ENCODE data around the gene PSRC1.

- TF ChIP-seq EZH2 (IDR thresholded peaks at IDR 0.05; ENCODE audit: borderline replicate concordance) = no peak
- TF ChIP-seq, protein P1, sequence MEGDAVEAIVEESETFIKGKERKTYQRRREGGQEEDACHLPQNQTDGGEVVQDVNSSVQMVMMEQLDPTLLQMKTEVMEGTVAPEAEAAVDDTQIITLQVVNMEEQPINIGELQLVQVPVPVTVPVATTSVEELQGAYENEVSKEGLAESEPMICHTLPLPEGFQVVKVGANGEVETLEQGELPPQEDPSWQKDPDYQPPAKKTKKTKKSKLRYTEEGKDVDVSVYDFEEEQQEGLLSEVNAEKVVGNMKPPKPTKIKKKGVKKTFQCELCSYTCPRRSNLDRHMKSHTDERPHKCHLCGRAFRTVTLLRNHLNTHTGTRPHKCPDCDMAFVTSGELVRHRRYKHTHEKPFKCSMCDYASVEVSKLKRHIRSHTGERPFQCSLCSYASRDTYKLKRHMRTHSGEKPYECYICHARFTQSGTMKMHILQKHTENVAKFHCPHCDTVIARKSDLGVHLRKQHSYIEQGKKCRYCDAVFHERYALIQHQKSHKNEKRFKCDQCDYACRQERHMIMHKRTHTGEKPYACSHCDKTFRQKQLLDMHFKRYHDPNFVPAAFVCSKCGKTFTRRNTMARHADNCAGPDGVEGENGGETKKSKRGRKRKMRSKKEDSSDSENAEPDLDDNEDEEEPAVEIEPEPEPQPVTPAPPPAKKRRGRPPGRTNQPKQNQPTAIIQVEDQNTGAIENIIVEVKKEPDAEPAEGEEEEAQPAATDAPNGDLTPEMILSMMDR (IDR thresholded peaks at IDR 0.05; ENCODE audit: poor library complexity) = no peak
Observed at GRCh38 chr1:109256085-109256484, 26.9 kb downstream of the PSRC1 start.
